Osteoblast (primary cell): ENCODE results near the gene GRM5. TPM values are rescaled to one million over a fixed set of nuclear protein-coding genes. Genes with fewer than 3 reads are reported as not detected.
"Not testable (repeated sequence)": the region's sequence is repeated elsewhere in the genome, so short reads cannot be mapped to it uniquely, and the experiment has no call there.

Source experiments
- DNase-seq: peaks from one replicate; pipeline ENCODE4 v3.0.0; 2011; ENCODE audit warnings: low spot score, mixed read lengths; ENCODE audit not compliant: insufficient read length; ENCODE audit errors: missing footprints
- H2AFZ ChIP-seq: 2 replicates; pipeline ENCODE4 v1.6.0; 2011; ENCODE audit warnings: mild to moderate bottlenecking, low read length
- H3K27ac ChIP-seq: 2 replicates; pipeline ENCODE4 v1.5.1; 2011; ENCODE audit warnings: mild to moderate bottlenecking, low read depth, low read length, moderate library complexity
- H3K27me3 ChIP-seq: 2 replicates; pipeline ENCODE4 v1.6.0; 2012; ENCODE audit warnings: mild to moderate bottlenecking, control low read depth, inconsistent platforms, low read length, moderate library complexity; ENCODE audit not compliant: insufficient read depth
- H3K36me3 ChIP-seq: 2 replicates; pipeline ENCODE4 v1.5.1; 2011; ENCODE audit warnings: mild to moderate bottlenecking, low read length, control low read depth, moderate library complexity; ENCODE audit not compliant: insufficient read depth
- H3K4me1 ChIP-seq: 2 replicates; pipeline ENCODE4 v1.5.1; 2011; ENCODE audit warnings: mild to moderate bottlenecking, low read length, control low read depth, moderate library complexity; ENCODE audit not compliant: insufficient read depth
- H3K4me2 ChIP-seq: 2 replicates; pipeline ENCODE4 v1.6.0; 2011; ENCODE audit warnings: mild to moderate bottlenecking, low read length; ENCODE audit not compliant: insufficient read depth
- H3K4me3 ChIP-seq: fragments of 200-600 bp; sonication (generic); 3 replicates; pipeline ENCODE4 v1.5.1; 2012; ENCODE audit warnings: mild to moderate bottlenecking, low read length, inconsistent platforms; ENCODE audit not compliant: insufficient read depth
- H3K79me2 ChIP-seq: 2 replicates; pipeline ENCODE4 v1.6.0; 2012; ENCODE audit warnings: mild to moderate bottlenecking, low read length, control low read depth, inconsistent platforms; ENCODE audit not compliant: insufficient read depth
- H3K9me3 ChIP-seq: 2 replicates; pipeline ENCODE4 v1.5.1; 2011; ENCODE audit warnings: low read depth, low read length, control low read depth
- H4K20me1 ChIP-seq: 2 replicates; pipeline ENCODE4 v1.6.0; 2012; ENCODE audit warnings: mild to moderate bottlenecking, low read length, control low read depth; ENCODE audit not compliant: insufficient read depth
- CTCF ChIP-seq: IDR thresholded peaks from 2 replicates; pipeline ENCODE4 v1.5.1; 2011; ENCODE audit warnings: mild to moderate bottlenecking, low read depth, low read length, moderate library complexity; ENCODE audit errors: extremely low read depth
- total RNA-seq: library from RNA; depleted of rRNA; stranded (reverse); fragments of >200 nt; gene quantifications from 2 replicates; pipeline ENCODE4 v1.2.3, GENCODE V29; 2012

Gene GRM5
- total RNA-seq, 1 donor: not detected

GRCh38 chr11:88469561-88470225 lies 596.1 kb downstream of the GRM5 start:
- no peaks in the 10 kb centered on the region for H3K36me3 ChIP-seq
- H3K4me3 ChIP-seq: no peak overlapping the region
- no peaks in the 10 kb centered on the region for H3K79me2 ChIP-seq
- no peaks in the 10 kb centered on the region for H4K20me1 ChIP-seq
- H3K27ac ChIP-seq: no peak overlapping the region
- H3K27me3 ChIP-seq: no peaks in the 10 kb centered on the region
- H2AFZ ChIP-seq: no peak overlapping the region
- no peak for DNase-seq
- no peak for TF ChIP-seq CTCF
- H3K9me3 ChIP-seq: no peaks in the 10 kb centered on the region
- H3K4me2 ChIP-seq: no peak overlapping the region
- H3K4me1 ChIP-seq: no peaks in the 10 kb centered on the region

GRCh38 chr11:88464528-88464927 lies 601.3 kb downstream of the GRM5 start:
- Histone ChIP-seq H2AFZ (no peak overlapping the region), H3K4me2 (no peak overlapping the region), H3K27me3 (no peaks in the 10 kb centered on the region), H3K4me1 (no peaks in the 10 kb centered on the region), H3K9me3 (no peaks in the 10 kb centered on the region), H4K20me1 (no peaks in the 10 kb centered on the region), H3K27ac (no peak overlapping the region), H3K36me3 (no peaks in the 10 kb centered on the region), H3K4me3 (no peak overlapping the region), H3K79me2 (no peaks in the 10 kb centered on the region)
- no peak for TF ChIP-seq CTCF
- DNase-seq: no peak

- H3K4me3 ChIP-seq, H3K27me3 ChIP-seq, H3K27ac ChIP-seq, H3K79me2 ChIP-seq, DNase-seq, H2AFZ ChIP-seq, H3K4me2 ChIP-seq, H3K9me3 ChIP-seq, H3K4me1 ChIP-seq, H4K20me1 ChIP-seq, H3K36me3 ChIP-seq: not testable (repeated sequence)
These were observed 602.5 kb downstream of the GRM5 start for GRCh38 chr11:88463301-88463700.

GRCh38 chr11:88458047-88458446 lies 607.7 kb downstream of the GRM5 start:
- H3K27me3 ChIP-seq, H3K4me2 ChIP-seq, H4K20me1 ChIP-seq: not testable (repeated sequence)

GRCh38 chr11:88455974-88456373 lies 609.8 kb downstream of the GRM5 start:
- TF ChIP-seq CTCF: no peak
- Histone ChIP-seq H3K79me2 (no peaks in the 10 kb centered on the region), H3K27ac (no peak overlapping the region), H3K4me1 (no peaks in the 10 kb centered on the region), H4K20me1 (no peaks in the 10 kb centered on the region), H3K4me3 (no peak overlapping the region), H3K9me3 (no peaks in the 10 kb centered on the region), H3K4me2 (no peak overlapping the region), H3K27me3 (no peaks in the 10 kb centered on the region), H2AFZ (no peak overlapping the region), H3K36me3 (no peaks in the 10 kb centered on the region)
- DNase-seq: no peak

More at GRCh38 chr11:88458047-88458446, 607.7 kb downstream of the GRM5 start:
- H3K4me3 ChIP-seq, H2AFZ ChIP-seq, H3K36me3 ChIP-seq, H3K4me1 ChIP-seq, H3K79me2 ChIP-seq, H3K9me3 ChIP-seq, H3K27ac ChIP-seq, DNase-seq: not testable (repeated sequence)
